Right atrium auricular region (tissue), 2 donors: ENCODE data around the gene OR5P2. TPM values are rescaled to one million over a fixed set of nuclear protein-coding genes. Genes with fewer than 3 reads are reported as not detected.
"Not testable (repeated sequence)": the region's sequence is repeated elsewhere in the genome, so short reads cannot be mapped to it uniquely, and the experiment has no call there.

Experiments used
- DNase-seq: peaks from one replicate; pipeline ENCODE4 v3.0.0-alpha.2; 2019; ENCODE audit warnings: low spot score
- H3K27ac ChIP-seq, 2 donors: fragments of 200-600 bp; sonication (generic); 1 replicate in 1 of 2; 2 replicates in 1 of 2; pipeline ENCODE4 v1.5.1; 2016 to 2019
- H3K27me3 ChIP-seq, 2 donors: fragments of 200-600 bp; sonication (generic); one replicate each; pipeline versions ENCODE4 v1.5.1 to v1.6.0; 2017 to 2019
- H3K36me3 ChIP-seq: fragments of 200-600 bp; sonication (generic); one replicate; pipeline ENCODE4 v1.5.1; 2016
- H3K4me1 ChIP-seq, 2 donors: fragments of 200-600 bp; sonication (generic); one replicate each; pipeline versions ENCODE4 v1.5.1 to v1.6.0; 2017 to 2019
- H3K4me3 ChIP-seq, 2 donors: fragments of 200-600 bp; sonication (generic); 1 replicate in 1 of 2; 2 replicates in 1 of 2; pipeline ENCODE4 v1.5.1; 2017 to 2019; ENCODE audit warnings: mild to moderate bottlenecking in 1 of 2, moderate library complexity in 1 of 2
- H3K9me3 ChIP-seq, 2 donors: fragments of 200-600 bp; sonication (generic); one replicate each; pipeline ENCODE4 v1.5.1; 2019
- CTCF ChIP-seq, 2 donors: fragments of 200-600 bp; sonication (generic); IDR thresholded peaks; one replicate each; pipeline ENCODE4 v1.5.1; 2019; ENCODE audit warnings: antibody characterized with exemption in 2 of 2
- total RNA-seq, 2 donors: library from RNA; depleted of rRNA; stranded (reverse); fragments of >200 nt; gene quantifications; one replicate each; pipeline ENCODE4 v1.1.0, GENCODE V29; 2016

OR5P2 gene
- total RNA-seq, 2 donors from 2014 or later, result not detected

DNA sequence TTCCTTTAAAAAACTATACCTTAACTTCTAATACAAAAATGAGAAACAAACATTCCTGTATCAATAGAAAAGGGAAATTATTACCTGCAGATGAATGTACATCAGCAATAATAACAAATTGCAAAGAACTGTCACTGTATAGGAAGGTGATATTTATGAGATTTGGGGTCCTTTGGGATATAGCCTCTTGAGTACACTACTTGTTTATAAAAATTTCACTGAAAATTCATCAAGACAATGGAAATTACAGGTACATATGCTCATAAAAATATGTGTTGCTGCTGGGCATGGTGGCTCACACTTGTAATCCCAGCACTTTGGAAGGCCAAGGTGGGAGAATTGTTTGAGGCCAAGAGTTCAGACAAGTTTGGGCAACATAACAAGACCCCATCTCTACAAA, 34.0 kb upstream of the OR5P2 start, which contains the start of gene OR5P3:
Gene OR5P3, minus strand, starts transcription at position 101 of the 400 bp plus-strand sequence.
- no peak for DNase-seq
- no peaks in the 10 kb centered on the region for H3K27me3 ChIP-seq
- no peak within 1 kb of the TSS for H3K4me3 ChIP-seq
- no peak for TF ChIP-seq CTCF (IDR thresholded peaks at IDR 0.05)
- no peaks in the 10 kb centered on the region for H3K36me3 ChIP-seq
- no peaks in the 10 kb centered on the region for H3K9me3 ChIP-seq
- no peaks in the 10 kb centered on the region for H3K4me1 ChIP-seq
- no peak within 1 kb of the TSS for H3K27ac ChIP-seq

- no peak for DNase-seq
- Histone ChIP-seq H3K36me3 (no peaks in the 10 kb centered on the region), H3K27ac (no peak overlapping the region), H3K9me3 (no peaks in the 10 kb centered on the region), H3K4me1 (no peaks in the 10 kb centered on the region), H3K27me3 (no peaks in the 10 kb centered on the region), H3K4me3 (no peak overlapping the region)
- no peak for TF ChIP-seq CTCF (IDR thresholded peaks at IDR 0.05)
Observed at GRCh38 chr11:7826324-7826723, 29.6 kb upstream of the OR5P2 start.

- not testable (repeated sequence) for H3K27me3 ChIP-seq, H3K36me3 ChIP-seq, H3K27ac ChIP-seq, DNase-seq, H3K4me1 ChIP-seq, H3K4me3 ChIP-seq
- peaks cover 0 to 22% of the 10 kb centered on the region in 2 donors for H3K9me3 ChIP-seq
Observed at GRCh38 chr11:7820417-7820816, 23.7 kb upstream of the OR5P2 start.

- H3K9me3 ChIP-seq, result peaks cover 0 to 34% of the 10 kb centered on the region in 2 donors
- not testable (repeated sequence) for H3K27me3 ChIP-seq
Observed at GRCh38 chr11:7814897-7815296, 18.2 kb upstream of the OR5P2 start.

DNA sequence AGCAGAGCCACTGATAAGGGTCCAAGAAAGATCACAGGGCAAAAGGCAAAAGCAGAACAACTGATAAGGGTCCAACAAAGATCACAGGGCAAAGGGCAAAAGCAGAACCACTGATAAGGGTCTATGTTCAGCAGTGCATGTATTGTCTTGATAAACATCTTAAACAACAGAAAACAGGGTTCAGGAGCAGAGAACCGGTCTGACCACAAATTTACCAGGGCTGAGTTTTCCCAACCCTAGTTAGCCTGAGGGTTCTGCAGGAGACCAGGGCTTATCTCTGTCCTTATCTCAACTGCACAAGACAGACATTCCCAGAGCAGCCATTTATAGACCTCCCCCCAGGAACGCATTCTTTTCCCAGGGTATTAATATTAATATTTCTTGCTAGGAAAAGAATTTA, 13.6 kb upstream of the OR5P2 start:
- H3K27ac ChIP-seq, H3K4me1 ChIP-seq, H3K4me3 ChIP-seq, H3K36me3 ChIP-seq, H3K27me3 ChIP-seq, DNase-seq: not testable (repeated sequence)
- H3K9me3 ChIP-seq, result peaks cover 0 to 47% of the 10 kb centered on the region in 2 donors

More at GRCh38 chr11:7814897-7815296, 18.2 kb upstream of the OR5P2 start:
- not testable (repeated sequence) for H3K4me1 ChIP-seq, H3K27ac ChIP-seq, H3K36me3 ChIP-seq, H3K4me3 ChIP-seq, DNase-seq

GRCh38 chr11:7793233-7793632, 3.5 kb downstream of the OR5P2 start:
- Histone ChIP-seq H3K4me3 (no peak overlapping the region), H3K36me3 (no peaks in the 10 kb centered on the region), H3K27ac (no peak overlapping the region), H3K27me3 (no peaks in the 10 kb centered on the region), H3K4me1 (no peaks in the 10 kb centered on the region), H3K9me3 (no peaks in the 10 kb centered on the region)
- no peak for DNase-seq
- no peak for TF ChIP-seq CTCF (IDR thresholded peaks at IDR 0.05)

DNA sequence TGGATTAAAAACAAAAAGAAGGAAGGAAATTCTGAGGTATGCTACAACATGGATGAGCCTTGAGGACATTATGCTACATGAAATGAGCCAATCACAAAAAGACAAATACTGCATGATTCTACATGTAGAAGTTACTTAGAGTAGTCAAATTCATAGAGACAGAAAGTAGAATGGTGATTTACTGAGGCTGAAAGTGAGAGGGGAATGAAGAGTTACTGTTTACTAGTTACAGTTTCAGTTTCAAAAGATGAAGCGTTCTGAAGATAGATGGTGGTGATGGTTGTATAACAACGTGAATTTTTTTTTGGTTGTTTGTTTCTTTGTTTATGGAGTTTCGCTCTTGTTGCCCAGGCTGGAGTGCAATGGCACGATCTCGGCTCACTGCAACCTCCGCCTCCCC, 9.5 kb downstream of the OR5P2 start:
- Histone ChIP-seq H3K4me1 (no peaks in the 10 kb centered on the region), H3K9me3 (peaks cover 0 to 7% of the 10 kb centered on the region in 2 donors), H3K27me3 (no peaks in the 10 kb centered on the region), H3K4me3 (no peak overlapping the region), H3K27ac (no peak overlapping the region), H3K36me3 (no peaks in the 10 kb centered on the region)
- no peak for DNase-seq
- TF ChIP-seq CTCF (IDR thresholded peaks at IDR 0.05), result no peak
